ENCODE data around the gene ASTL. TPM values are rescaled to one million over a fixed set of nuclear protein-coding genes. Genes with fewer than 3 reads are reported as not detected.

ASTL gene
- total RNA-seq, 1 experiment from 2014 or later, result 0.79 TPM

DNA sequence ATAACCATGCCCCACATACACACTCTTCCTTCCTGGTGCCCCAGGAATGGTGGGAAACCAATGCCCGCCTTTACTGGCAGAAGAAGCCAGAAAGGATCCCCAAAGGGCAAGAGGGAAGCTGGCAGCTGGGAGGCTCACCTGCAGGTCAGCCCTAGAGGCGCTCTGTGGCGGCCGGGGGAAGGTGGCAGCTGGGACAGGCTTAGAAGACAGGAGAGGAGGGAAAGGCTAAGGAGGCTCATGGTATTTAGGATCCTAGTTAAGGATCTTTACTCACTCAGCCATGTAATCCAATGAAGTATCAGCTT, 45.8 kb downstream of the ASTL start:
- peaks cover 25% of the 10 kb centered on the region for H3K4me1 Mint-ChIP-seq
- DNase-seq (ENCODE audit: low spot score) (peak; percentile 12), ATAC-seq (no peak)
- H3K9me3 Mint-ChIP-seq, result no peaks in the 10 kb centered on the region
- no peaks in the 10 kb centered on the region for H3K36me3 Mint-ChIP-seq
- H3K27ac Mint-ChIP-seq, result no peak overlapping the region
- peaks cover 4% of the 10 kb centered on the region; the same call in 1 of the 2 replicates for H3K27me3 Mint-ChIP-seq (ENCODE audit: low read depth)
- POLR2A ChIA-PET, result interaction anchor here (0.6 to 1.4 kb wide), 4 partner anchors 8 to 248 kb away, joined by 3 to 4 read pairs (median 3); no protein-coding TSS in a partner anchor
- CTCF ChIA-PET, result interaction anchor here (1.1 to 2.1 kb wide), 9 partner anchors 18 to 82 kb away, joined by 3 to 12 read pairs (median 4); partner anchors contain the start of gene ASTL
- no peak overlapping the region for H3K4me3 Mint-ChIP-seq
- no peak for TF ChIP-seq IRF2 (CRISPR knock-in tag; IDR thresholded peaks at IDR 0.05; ENCODE audit: borderline replicate concordance, low read depth)
- no peak for TF ChIP-seq SMAD4 (CRISPR knock-in tag; IDR thresholded peaks at IDR 0.05)
- TF ChIP-seq, protein P1, sequence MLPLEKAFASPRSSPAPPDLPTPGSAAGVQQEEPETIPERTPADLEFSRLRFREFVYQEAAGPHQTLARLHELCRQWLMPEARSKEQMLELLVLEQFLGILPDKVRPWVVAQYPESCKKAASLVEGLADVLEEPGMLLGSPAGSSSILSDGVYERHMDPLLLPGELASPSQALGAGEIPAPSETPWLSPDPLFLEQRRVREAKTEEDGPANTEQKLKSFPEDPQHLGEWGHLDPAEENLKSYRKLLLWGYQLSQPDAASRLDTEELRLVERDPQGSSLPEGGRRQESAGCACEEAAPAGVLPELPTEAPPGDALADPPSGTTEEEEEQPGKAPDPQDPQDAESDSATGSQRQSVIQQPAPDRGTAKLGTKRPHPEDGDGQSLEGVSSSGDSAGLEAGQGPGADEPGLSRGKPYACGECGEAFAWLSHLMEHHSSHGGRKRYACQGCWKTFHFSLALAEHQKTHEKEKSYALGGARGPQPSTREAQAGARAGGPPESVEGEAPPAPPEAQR (CRISPR knock-in tag; IDR thresholded peaks at IDR 0.05), result no peak
- TF ChIP-seq JUN (CRISPR knock-in tag; IDR thresholded peaks at IDR 0.05), result no peak
- no peak for TF ChIP-seq GTF2I (CRISPR knock-in tag; conservative IDR thresholded peaks at IDR 0.05)
- TF ChIP-seq, protein P2, sequence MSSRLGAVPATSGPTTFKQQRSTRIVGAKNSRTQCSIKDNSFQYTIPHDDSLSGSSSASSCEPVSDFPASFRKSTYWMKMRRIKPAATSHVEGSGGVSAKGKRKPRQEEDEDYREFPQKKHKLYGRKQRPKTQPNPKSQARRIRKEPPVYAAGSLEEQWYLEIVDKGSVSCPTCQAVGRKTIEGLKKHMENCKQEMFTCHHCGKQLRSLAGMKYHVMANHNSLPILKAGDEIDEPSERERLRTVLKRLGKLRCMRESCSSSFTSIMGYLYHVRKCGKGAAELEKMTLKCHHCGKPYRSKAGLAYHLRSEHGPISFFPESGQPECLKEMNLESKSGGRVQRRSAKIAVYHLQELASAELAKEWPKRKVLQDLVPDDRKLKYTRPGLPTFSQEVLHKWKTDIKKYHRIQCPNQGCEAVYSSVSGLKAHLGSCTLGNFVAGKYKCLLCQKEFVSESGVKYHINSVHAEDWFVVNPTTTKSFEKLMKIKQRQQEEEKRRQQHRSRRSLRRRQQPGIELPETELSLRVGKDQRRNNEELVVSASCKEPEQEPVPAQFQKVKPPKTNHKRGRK (CRISPR knock-in tag; IDR thresholded peaks at IDR 0.05; ENCODE audit: borderline replicate concordance), result no peak
- no peak for TF ChIP-seq CREB1 (CRISPR knock-in tag; IDR thresholded peaks at IDR 0.05)
- no peak for TF ChIP-seq CBFB (CRISPR knock-in tag; IDR thresholded peaks at IDR 0.05; ENCODE audit: low read depth)
- no peak for TF ChIP-seq FOXP1 (CRISPR knock-in tag; IDR thresholded peaks at IDR 0.05; ENCODE audit: borderline replicate concordance)
- TF ChIP-seq, protein P3, sequence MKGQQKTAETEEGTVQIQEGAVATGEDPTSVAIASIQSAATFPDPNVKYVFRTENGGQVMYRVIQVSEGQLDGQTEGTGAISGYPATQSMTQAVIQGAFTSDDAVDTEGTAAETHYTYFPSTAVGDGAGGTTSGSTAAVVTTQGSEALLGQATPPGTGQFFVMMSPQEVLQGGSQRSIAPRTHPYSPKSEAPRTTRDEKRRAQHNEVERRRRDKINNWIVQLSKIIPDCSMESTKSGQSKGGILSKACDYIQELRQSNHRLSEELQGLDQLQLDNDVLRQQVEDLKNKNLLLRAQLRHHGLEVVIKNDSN (CRISPR knock-in tag; IDR thresholded peaks at IDR 0.05), result no peak
- TF ChIP-seq, protein P4, sequence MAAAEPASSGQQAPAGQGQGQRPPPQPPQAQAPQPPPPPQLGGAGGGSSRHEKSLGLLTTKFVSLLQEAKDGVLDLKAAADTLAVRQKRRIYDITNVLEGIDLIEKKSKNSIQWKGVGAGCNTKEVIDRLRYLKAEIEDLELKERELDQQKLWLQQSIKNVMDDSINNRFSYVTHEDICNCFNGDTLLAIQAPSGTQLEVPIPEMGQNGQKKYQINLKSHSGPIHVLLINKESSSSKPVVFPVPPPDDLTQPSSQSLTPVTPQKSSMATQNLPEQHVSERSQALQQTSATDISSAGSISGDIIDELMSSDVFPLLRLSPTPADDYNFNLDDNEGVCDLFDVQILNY (CRISPR knock-in tag; IDR thresholded peaks at IDR 0.05), result no peak
- TF ChIP-seq E2F4 (CRISPR knock-in tag; IDR thresholded peaks at IDR 0.05; ENCODE audit: borderline replicate concordance, low read depth), result no peak
- TF ChIP-seq ZNF317 (CRISPR knock-in tag; IDR thresholded peaks at IDR 0.05; ENCODE audit: borderline replicate concordance, low read depth), result no peak
- no peak for TF ChIP-seq ZMAT4 (CRISPR knock-in tag; IDR thresholded peaks at IDR 0.05)
- TF ChIP-seq ZNF263 (CRISPR knock-in tag; IDR thresholded peaks at IDR 0.05; ENCODE audit: low read depth), result no peak
- TF ChIP-seq FOXJ3 (CRISPR knock-in tag; IDR thresholded peaks at IDR 0.05; ENCODE audit: borderline replicate concordance), result no peak
- TF ChIP-seq MXD4 (CRISPR knock-in tag; IDR thresholded peaks at IDR 0.05; ENCODE audit: borderline replicate concordance), result no peak
- no peak for TF ChIP-seq TEAD4 (CRISPR knock-in tag; IDR thresholded peaks at IDR 0.05)
- TF ChIP-seq RELA (CRISPR knock-in tag; IDR thresholded peaks at IDR 0.05; ENCODE audit: borderline replicate concordance), result no peak
- TF ChIP-seq, protein P5, sequence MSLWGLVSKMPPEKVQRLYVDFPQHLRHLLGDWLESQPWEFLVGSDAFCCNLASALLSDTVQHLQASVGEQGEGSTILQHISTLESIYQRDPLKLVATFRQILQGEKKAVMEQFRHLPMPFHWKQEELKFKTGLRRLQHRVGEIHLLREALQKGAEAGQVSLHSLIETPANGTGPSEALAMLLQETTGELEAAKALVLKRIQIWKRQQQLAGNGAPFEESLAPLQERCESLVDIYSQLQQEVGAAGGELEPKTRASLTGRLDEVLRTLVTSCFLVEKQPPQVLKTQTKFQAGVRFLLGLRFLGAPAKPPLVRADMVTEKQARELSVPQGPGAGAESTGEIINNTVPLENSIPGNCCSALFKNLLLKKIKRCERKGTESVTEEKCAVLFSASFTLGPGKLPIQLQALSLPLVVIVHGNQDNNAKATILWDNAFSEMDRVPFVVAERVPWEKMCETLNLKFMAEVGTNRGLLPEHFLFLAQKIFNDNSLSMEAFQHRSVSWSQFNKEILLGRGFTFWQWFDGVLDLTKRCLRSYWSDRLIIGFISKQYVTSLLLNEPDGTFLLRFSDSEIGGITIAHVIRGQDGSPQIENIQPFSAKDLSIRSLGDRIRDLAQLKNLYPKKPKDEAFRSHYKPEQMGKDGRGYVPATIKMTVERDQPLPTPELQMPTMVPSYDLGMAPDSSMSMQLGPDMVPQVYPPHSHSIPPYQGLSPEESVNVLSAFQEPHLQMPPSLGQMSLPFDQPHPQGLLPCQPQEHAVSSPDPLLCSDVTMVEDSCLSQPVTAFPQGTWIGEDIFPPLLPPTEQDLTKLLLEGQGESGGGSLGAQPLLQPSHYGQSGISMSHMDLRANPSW (CRISPR knock-in tag; conservative IDR thresholded peaks at IDR 0.05; ENCODE audit: low read depth), result no peak
